Stimulated activated CD4-positive, alpha-beta T cell treated with anti-CD3 and anti-CD28 coated beads, Interleukin-4, amount 100 ng/mL, for 1 hour (primary cell): Measurements from ENCODE around the gene WWP2.
"Not testable (repeated sequence)": the region's sequence is repeated elsewhere in the genome, so short reads cannot be mapped to it uniquely, and the experiment has no call there.

ENCODE experiments used
- DNase-seq: peaks from one replicate; pipeline ENCODE4 v3.0.0-alpha.2; 2020

The WWP2 gene

GRCh38 chr16:69747115-69747514, 15.0 kb upstream of the WWP2 start:
- DNase-seq = no peak

DNA sequence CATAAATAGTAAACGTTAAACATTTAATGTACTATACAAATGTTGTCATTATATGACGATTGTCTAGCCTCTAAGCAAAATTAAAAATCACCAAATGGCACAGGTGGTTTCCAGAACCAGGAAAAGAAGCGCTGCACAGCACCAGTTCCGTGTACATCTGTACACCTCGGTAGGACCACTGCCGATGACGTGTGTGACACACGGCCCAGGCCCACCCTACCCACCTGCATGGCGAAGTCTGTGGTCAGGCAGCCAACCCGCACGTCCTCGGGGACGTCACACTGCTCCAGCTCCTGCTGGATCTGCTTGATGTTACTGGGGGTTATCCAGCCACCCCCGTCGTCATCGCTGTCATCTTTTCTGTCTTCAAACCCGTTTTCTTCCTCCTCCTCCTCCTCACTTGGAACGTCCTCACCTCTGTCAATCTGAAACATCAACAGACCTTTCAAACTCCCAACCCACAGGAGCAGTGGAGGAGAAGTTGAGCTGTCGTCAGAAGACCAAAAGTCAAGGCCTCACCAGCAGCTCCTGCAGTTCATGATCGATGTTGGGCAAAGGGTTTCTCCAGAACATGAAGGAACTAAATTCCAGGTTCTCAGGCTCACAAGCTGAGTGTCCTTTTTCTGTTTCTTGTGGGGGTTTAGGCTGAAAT, 13.3 kb upstream of the WWP2 start:
- DNase-seq = no peak

DNA sequence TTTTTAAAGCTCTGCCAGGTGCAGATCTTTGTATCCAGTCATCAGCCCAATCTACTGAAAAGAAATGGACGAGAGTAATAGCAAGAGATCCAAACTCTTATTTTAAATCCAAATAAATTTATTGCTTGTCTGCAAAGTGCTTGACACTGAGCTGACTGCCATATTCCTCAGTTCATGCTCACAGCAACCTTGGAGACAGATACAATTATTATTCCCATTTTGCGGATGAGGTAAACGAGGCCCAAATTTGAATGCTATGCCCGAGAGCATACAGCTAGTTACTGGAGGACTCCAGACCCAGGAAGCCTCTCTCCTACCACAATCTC, 8.0 kb upstream of the WWP2 start:
- DNase-seq = no peak

DNA sequence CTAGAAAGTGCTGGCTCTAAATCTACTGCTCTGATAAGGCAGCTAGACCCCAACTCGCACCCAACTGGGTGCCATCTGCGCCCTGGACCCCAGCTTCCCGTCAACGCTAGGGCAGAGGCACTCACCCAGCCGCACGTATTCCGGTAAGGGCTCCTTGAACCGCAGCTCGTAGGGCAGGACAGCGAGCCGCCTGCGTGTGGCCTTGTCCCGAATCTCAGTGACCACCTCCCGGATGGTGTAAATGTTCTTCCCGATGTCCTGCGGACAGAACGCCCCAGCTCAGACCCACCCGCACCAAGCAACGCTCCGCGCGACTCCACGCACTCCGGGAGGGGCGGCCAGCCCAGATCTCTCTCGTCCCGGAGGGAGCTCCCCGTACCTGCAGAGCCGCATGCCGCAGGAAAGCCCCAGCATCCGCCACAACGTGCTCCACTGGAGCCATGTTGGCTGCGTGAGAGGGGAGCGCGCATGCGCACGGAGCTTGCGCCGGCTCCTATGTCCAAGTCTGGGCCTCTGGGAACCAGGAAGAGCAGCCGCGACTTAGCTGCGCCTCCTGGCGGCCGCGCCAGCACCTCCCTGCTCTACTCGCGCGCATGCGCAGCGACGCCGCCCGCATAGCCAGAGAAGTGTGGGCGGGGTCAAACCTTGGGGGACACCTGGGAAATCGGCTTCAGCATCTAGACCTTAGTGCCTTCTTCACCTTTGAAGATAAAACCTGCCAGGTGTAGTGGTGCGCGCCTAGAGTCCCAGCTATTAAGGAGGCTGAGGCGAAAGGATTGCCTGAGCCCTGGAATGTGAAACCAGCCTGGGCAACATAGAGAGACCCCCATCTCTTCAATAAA, 7.4 kb upstream of the WWP2 start, which contains the start of gene NOB1:
TSS of gene NOB1 (minus strand) at position 458 of the 842 bp plus-strand sequence. CDS start at position 442, 16 bp downstream.
- DNase-seq = peak; percentile 96

DNA sequence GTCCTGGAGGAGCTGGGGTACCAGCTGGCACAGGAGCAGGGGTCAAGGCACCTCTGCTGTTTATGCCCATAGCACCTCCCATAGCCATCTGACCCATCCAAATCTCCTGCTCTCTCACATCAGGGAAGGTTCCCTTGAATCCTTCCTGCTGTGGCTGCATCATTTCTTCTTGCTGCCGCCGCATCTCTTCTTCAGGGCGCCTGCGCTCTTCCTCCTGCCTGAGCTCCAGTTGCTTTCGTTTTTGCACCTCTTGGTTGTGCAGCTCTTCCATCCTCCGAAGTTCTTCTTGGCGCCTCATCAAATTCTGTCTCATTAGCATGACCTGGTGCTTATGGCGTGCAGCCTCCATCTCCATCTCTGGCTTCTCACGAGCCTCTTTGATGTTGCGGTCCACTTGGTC, 5.4 kb upstream of the WWP2 start:
- no peak for DNase-seq

- not testable (repeated sequence) for DNase-seq
These were observed 4.8 kb upstream of the WWP2 start for GRCh38 chr16:69757375-69757774.

- no peak for DNase-seq
These were observed 874 bp downstream of the WWP2 start for GRCh38 chr16:69762814-69763598.

DNA sequence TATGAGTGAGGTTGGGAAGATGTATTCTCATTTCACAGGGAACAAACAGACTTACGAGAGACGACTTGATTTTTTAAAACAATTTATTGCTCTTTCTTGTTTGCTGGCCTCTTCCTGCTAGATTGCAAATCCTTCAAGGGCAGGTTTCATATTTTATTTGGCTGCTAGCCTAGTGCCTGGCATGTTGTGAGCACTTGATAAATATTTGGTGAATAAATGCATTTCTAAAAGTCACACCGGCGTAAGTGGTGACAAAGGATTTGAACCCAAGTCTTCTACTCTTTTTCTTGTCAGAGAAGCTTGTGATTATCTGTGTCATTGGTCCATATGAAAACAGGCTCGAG, 1.4 kb downstream of the WWP2 start:
- DNase-seq = no peak

- DNase-seq = no peak
These were observed 5.5 kb downstream of the WWP2 start for GRCh38 chr16:69767459-69768229.

GRCh38 chr16:69768666-69769065, 6.5 kb downstream of the WWP2 start:
- no peak for DNase-seq

- no peak for DNase-seq
These were observed 7.3 kb downstream of the WWP2 start for GRCh38 chr16:69769404-69769803.

- no peak for DNase-seq
These were observed 9.5 kb downstream of the WWP2 start for GRCh38 chr16:69771651-69771967.

- DNase-seq = no peak
These were observed 11.3 kb downstream of the WWP2 start for GRCh38 chr16:69773260-69773947.

DNA sequence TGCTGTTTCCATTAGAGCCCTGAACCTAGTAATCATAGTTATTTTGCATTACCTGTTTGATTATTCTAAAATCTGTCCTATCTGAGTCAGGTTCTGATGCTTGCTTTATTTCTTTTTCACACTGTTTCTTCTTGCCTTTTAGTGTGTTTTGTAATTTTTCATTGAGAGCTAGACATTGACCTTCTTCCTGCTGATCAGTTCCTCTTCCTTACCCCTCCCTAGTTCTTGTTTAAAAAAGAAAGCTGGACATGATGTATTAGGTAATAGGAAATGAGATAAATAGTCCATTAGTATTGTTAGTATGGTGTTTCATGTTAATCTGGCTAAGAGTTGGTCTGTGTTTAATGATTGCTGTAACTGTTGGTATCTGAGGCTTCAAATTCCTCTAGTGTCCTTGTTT, 13.4 kb downstream of the WWP2 start:
- no peak for DNase-seq

- no peak for DNase-seq
These were observed 17.6 kb downstream of the WWP2 start for GRCh38 chr16:69779724-69780123.

GRCh38 chr16:69781118-69781517, 19.0 kb downstream of the WWP2 start:
- DNase-seq = no peak

DNA sequence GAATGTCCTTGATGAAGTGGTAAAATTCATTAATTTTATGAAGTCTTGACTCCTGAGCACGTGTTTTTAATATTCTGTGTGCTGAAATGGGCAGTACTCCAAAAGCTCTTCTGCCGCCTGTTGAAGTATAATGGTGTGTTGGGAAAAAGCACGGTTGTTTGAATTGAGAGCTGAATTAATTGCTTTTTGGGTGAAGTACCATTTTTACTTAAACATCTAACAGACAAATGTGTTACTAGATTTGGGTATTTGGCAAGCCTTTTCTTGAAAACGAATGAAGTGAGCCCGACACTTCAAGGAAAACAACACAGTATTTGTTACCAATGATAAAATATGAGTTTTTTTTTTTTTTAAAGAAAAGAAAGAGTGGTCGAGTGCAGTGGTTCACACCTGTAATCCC, 22.5 kb downstream of the WWP2 start:
- no peak for DNase-seq

- DNase-seq = no peak
These were observed 25.8 kb downstream of the WWP2 start for GRCh38 chr16:69787883-69788282.

DNA sequence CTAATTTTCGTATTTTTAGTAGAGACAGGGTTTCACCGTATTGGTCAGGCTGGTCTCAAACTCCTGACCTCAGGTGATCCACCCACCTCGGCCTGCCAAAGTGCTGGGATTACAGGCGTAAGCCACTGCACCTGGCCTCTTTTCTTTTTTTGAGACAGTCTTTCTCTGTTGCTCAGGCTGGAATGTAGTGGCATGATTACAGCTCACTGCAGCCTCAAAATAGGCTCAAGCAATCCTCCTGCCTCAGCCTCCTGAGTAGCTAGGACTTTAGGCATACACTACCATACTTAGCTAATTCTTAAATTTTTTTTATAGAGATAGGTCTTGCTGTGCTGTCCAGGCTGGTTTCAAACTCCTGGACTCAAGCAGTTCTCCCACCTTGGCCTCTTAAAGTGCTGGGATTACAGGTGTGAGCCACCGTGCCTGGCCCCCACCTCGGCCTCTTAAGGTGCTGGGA, 29.3 kb downstream of the WWP2 start:
- DNase-seq = not testable (repeated sequence)

- no peak for DNase-seq
These were observed 31.4 kb downstream of the WWP2 start for GRCh38 chr16:69793526-69793925.

- DNase-seq = no peak
These were observed 32.4 kb downstream of the WWP2 start for GRCh38 chr16:69794486-69794885.
